Fibroblast of gingiva (primary cell): ENCODE data around the gene GAS2L1.
"Not testable (repeated sequence)": the region's sequence is repeated elsewhere in the genome, so short reads cannot be mapped to it uniquely, and the experiment has no call there.

ENCODE experiments used
- DNase-seq: peaks from one replicate; pipeline ENCODE4 v3.0.0-alpha.2; 2011; ENCODE audit warnings: low read depth

The GAS2L1 gene

DNA sequence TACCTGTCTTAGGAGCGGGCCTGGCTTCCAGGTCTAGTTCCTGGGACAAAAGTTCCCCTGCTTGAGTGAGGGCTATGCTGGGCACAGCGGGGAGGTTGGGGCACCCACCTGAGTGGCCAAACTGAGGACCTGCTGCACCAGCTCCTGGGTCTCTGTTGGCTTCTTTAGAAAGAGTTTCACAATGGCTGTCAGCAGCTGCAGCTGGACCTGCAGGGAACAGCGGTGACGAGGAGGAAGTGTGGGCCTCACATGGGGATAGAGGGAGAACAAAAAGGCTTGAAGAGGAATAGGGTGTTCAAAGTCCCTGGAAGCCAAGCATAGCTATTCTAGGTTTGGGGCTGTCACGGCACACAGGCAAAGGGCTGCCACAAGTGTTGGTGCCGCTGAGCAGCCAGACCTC is 35.7 kb downstream of the GAS2L1 start:
- DNase-seq = no peak

DNA sequence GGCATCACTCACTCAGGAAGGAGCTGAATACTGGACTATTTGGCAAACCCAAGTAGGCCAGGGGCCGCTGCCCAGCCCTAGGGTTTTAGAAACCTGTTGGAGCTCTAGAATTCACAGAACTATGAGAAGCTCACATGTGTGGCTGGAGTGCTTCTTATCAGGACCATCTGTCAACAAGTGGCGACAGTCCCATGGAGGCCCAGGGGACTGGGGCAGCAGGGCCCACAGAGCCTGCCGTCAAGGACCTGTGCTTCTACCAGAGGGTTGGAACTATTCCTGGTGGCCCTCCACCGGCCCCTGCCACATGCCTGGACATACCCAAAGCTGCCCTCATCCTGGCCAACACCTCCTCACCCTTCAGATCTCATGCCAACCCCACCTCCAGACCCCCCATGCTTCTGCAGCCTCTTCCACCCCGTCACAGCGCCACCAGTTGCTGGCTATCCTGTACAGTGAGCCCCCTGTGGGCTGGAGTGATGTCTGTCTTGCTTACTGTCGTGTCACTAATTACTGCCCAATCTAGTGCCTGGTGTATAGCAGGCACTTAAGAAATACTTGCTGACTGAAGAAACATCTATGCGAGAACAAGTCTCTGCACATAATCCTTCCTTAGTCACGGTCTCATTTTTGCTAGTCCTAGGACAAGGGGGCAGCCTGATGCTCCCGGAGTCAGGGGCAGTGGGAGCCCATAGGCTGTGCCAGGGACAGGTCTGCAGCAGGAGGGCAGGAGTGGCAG is 36.3 kb downstream of the GAS2L1 start:
- DNase-seq = no peak

DNA sequence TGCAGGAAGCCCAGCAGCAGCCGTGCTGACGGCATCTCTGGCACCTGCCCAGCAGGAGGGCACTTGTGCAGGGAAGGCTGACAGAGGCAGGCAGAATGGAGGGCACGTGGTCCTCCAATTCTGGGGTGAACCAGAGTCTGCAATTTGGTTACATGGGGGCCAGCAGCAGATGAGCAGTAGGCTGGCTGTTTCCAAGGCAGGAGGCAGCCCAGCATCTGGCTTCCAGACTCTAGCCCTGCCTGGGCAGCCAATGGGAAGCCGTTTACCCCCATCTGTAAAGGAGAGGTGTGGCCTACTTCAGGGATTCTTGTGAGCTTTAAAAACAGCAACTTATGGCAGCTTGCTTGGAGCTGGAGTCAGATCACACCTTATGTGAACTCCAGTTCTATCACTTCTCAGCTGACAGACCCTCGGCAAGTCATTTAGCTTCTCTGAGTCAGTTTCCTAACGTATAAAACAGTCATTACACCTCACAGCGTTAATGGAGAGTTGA is 36.9 kb downstream of the GAS2L1 start:
- peak; percentile 16 for DNase-seq

DNA sequence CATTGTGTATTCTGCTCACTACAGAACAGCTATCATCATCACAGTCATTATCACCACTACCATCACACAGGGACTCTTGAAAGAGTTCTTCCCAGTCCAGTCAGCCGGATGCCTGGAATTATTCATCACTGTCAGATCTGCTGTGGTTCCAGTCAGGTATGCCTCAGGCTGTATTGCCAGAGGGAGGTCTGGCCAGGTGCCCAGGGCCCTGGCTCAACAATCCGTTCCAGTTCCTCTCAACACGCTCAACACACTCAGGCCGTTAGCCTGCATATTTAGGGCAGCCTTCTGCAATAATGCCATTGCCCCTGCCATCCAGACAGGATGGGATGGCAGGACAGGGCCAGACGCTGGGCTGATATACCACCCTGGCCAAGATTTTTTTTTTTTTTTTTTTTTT is 37.7 kb downstream of the GAS2L1 start:
- peak; percentile 77 for DNase-seq

DNA sequence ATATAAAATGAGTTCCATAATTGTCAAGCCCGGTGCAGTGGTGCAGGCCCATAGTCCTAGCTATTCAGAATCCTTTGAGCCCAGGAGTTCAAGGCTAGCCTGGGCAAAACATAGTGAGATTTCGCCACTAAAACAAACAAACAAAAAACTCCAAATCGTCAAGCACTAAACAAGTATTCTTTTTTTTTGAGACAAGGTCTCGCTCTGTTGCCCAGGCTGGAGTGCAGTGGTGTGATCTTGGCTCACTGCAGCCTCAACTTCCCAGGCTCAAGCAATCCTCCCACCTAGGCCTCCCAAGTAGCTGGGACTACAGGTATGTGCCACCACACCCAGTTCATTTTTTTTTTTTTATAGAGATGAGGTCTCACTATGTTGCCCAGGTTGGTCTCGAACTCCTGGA is 38.4 kb downstream of the GAS2L1 start:
- DNase-seq = not testable (repeated sequence)

DNA sequence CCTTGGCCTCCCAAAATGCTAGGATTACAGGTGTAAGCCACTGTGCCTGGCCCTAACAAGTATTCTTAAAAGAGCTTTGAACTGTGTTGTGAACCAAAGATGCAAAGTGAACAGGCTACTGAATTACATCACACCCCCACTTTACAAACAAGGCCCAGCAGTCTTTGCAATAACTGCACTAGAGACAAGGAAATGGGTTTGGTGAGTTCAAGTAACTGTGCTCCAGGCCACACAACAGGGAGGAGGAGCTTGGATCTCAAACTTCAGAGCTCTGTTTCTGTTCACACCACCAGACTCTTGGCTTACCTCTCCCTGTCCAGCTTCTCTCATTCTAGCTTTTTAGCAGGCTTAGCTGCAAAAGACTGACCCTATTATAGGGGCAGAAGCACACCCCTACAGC is 39.5 kb downstream of the GAS2L1 start:
- DNase-seq = no peak

DNA sequence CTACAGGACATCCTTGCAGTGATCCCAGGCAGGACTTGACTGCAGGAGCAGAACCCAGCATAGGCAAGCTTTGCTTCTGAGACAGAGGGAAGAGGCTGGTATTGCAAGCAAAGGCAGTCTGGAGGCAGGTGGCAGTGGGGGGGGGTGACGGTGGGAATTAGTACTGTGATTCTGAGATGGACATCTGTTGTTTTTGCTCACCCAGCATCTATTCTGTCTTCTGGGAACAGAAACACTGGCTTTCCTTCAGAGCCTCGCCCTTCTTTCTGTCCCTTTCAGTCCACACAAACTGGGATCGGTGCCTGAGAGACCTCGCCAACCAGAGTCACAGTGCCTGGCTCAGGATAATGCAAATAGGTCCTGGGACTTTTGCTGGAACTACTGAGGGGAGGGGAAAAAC is 40.2 kb downstream of the GAS2L1 start:
- DNase-seq = no peak

DNA sequence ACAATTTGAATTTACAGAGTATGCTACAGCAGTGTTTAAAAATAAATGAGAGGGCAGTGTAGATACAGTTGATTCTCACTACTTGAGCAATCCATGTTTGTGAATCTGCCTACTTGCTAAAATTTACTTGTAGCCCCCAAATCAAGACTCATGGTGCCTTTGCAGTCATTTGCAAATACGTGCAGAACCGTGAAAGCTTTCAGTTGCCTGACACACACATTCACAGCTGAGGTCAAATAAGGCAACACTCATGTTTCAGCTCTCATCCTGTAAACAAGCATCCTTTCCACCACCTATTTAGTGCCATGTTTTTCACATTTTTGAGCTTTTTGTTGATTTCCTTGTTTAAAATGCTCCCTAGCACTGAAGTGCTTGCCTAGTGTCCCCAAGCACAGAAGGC is 41.6 kb downstream of the GAS2L1 start:
- DNase-seq = no peak

DNA sequence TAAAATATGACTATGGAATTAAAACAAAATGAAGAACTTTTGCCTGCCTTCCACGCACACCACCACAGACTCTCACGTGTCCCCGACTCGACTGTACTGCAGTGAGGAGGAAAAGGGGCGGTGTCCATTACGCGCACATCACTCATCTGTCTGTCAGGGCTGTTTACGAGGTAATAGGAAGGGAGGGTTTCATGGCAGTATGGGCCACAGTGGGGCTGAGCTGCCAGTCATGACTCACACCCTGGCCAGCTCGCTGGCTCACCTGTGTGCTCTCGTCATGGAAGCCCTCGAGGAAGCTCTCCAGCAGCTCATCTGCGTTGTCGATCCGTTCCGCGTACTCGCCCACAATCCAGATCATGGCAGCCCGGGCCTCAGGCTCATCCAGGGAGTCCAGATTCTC is 42.5 kb downstream of the GAS2L1 start:
- no peak for DNase-seq

DNA sequence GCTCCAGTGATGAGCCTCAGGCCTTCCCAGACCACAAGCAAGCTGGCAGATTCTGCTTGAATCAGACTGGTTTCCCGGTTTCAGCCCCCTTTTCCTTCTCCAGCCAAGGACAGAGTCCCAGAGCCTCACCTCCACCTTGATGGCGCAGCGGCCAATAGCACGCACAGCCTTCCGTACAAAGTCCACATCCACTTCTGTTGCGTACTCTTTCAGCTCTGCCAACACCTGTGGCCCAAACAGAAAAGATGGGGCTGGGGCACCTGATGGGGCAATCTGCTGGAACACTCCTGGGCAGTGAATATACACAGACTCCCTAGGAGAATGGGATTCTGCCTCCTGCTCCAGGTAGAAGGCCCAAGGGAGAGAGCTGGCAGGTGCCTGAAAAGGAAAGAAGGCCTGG is 44.6 kb downstream of the GAS2L1 start:
- DNase-seq = no peak

DNA sequence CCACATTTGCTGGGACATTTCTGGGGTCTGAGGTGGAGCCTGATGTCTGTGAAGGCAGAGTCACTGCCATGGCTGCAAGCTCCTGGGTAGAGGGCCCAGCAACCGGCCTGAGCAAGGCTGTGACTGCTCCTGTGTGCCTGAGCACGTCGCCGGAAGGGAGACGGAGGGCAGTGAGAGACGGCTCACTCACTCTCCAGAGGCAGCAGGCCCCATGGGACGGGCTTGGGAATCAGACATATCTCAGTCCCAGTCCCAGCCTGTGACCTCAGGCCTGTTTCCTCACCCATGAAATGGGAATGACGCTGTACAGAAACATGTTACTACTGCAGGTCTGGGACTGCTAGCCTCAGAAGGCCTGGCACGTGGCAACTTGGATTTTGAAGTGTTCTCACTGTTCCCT is 45.4 kb downstream of the GAS2L1 start:
- DNase-seq = no peak

DNA sequence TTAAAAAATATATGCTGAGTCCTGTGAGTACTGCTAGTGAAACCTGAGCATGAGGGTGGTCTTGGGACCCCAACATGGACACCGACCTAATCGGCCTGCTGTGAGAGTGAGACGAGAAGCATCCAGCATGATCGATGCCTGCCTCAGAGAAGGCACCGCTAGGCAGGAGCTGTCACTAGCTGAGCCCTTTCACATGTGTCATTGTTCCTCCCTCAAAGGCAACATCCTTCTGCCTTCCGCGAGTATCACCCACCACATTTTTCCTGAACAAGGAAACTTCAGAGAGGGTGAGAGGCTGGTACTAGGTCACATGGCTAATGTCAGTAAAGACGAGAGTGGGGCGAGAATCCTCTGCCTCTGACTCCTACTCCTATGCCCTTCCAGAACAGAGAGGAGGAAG is 46.3 kb downstream of the GAS2L1 start:
- DNase-seq = no peak

DNA sequence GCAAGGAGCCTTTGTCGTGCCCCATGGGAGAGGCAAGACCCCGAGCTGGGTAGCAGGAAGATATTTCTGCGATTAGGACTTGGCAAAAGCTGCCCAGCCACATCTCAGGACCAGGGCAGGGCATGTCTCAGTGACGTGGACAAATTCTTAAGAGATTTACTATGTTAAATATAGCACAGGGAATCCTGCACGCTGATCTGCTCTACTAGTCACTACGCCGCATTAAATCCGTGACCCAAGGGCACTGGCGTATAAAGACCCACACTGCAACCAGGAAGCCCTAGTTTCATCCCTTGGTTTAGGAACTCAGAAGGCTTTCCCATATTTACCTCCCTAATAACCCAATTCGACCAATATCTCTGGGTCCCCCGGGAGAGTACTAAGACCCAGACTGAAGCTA is 46.8 kb downstream of the GAS2L1 start:
- DNase-seq = no peak

DNA sequence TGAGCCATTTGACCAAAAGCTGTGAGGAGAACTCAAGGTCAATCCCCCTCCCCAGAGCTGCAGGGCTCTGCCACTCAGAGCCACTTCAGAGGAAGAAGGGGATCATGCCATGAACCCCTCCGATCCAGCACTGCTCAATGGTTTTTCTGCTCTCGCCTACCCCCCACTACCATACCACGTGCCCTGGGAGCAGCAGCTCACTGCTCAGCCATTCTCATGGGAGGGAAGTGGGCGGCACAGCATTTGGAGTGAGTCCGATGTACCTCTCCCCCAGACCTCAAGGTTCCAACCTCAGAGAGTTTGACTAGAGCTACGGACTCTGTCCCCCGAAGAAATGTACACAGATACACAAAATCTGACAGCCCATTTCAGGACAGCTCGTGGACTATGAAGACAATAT is 47.4 kb downstream of the GAS2L1 start:
- no peak for DNase-seq

DNA sequence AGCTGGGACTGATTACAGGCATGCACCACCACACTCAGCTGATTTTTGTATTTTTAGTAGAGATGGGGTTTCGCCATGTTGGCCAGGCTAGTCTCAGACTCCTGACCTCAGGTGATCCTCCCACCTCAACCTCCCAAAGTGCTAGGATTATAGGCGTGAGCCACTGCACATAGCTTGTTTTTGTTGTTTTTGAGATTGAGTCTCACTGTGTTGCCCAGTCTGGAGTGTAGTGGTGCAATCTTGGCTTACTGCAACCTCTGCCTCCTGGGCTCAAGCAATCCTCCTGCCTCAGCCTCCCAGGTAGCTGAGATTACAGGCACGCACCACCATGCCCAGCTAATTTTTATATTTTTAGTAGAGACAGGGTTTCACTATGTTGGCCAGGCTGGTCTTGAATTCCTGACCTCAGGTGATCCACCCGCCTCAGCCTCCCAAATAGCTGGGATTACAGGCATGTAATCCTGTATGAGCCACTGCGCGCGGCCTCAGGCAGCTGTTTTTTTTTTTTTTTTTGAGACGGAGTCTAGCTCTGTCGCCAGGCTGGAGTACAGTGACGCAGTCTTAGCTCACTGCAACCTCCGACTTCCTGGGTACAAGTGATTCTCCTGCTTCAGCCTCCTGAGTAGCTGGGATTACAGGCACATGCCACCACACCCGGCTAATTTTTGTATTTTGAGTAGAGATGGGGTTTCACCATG is 50.9 kb downstream of the GAS2L1 start:
- not testable (repeated sequence) for DNase-seq

DNA sequence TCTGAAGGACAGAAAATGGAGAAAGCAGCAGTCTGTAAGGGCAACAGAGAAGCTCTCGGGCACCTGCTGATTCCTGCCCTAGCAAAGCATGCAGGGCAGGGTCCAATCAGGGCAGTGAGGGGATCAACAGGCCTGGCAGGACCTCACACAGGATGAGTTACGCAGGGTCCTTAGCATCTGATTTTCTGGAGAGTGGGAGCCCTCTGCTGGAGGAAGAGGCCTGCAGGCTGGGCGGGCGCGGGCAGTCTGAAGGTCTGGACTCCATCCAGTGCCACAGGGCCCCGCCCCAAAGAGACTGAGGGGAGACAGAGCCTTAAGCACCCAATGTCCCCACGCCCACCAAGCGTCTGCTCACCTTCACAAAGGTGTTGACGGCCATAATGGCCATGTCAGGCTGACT is 53.0 kb downstream of the GAS2L1 start:
- DNase-seq = peak; percentile 48
